Inferior parietal cortex (tissue), 1 donor: ENCODE measurements around the gene FOXR1.
A peak's percentile ranks its signal among the peaks of the same experiment; 100 is the strongest.

Experiments
- DNase-seq: peaks from one replicate; pipeline ENCODE4 v3.0.0-alpha.2; 2016; ENCODE audit errors: extremely low spot score

FOXR1 gene

GRCh38 chr11:118971646-118972045, at the start of gene FOXR1:
Gene FOXR1, plus strand, starts transcription at chr11:118971761. Its CDS starts 171 bp downstream, at chr11:118971932.
- DNase-seq = no peak

- DNase-seq = no peak
Observed at GRCh38 chr11:118921929-118922744, 49.4 kb upstream of the FOXR1 start.

GRCh38 chr11:118922745-118923627, 48.6 kb upstream of the FOXR1 start:
- DNase-seq = no peak

GRCh38 chr11:118923721-118924587, 47.6 kb upstream of the FOXR1 start:
- DNase-seq = no peak

- DNase-seq = no peak
Observed at GRCh38 chr11:118924591-118925585, 46.7 kb upstream of the FOXR1 start.

- DNase-seq = no peak
Observed at GRCh38 chr11:118927554-118928100, 43.9 kb upstream of the FOXR1 start.

- DNase-seq = peak; percentile 93
Observed at GRCh38 chr11:118928101-118928869, 43.3 kb upstream of the FOXR1 start.

- DNase-seq = no peak
Observed at GRCh38 chr11:118928870-118929500, 42.6 kb upstream of the FOXR1 start.

GRCh38 chr11:118929501-118930093, 42.0 kb upstream of the FOXR1 start:
- peak; percentile 72 for DNase-seq

- peak; percentile 94 for DNase-seq
Observed at GRCh38 chr11:118930094-118930712, 41.4 kb upstream of the FOXR1 start.

- no peak for DNase-seq
Observed at GRCh38 chr11:118931571-118931970, 40.0 kb upstream of the FOXR1 start.

GRCh38 chr11:118933486-118933885, 38.1 kb upstream of the FOXR1 start:
- no peak for DNase-seq

GRCh38 chr11:118935376-118935775, 36.2 kb upstream of the FOXR1 start:
- no peak for DNase-seq

GRCh38 chr11:118938491-118939403, 32.8 kb upstream of the FOXR1 start:
- no peak for DNase-seq

- no peak for DNase-seq
Observed at GRCh38 chr11:118939404-118939915, 32.1 kb upstream of the FOXR1 start.

GRCh38 chr11:118939953-118940598, 31.5 kb upstream of the FOXR1 start:
- no peak for DNase-seq
